ENCODE data around the gene NF1. TPM values are rescaled to one million over a fixed set of nuclear protein-coding genes. Genes with fewer than 3 reads are reported as not detected.

The NF1 gene
- total RNA-seq, 1 experiment from 2014 or later, result 35.4 TPM

- CTCF ChIA-PET, result no interaction called here
- no peaks in the 10 kb centered on the region for H3K27me3 Mint-ChIP-seq (ENCODE audit: low read depth)
- no peaks in the 10 kb centered on the region for H3K36me3 Mint-ChIP-seq
- H3K9me3 Mint-ChIP-seq, result no peaks in the 10 kb centered on the region
- no peak overlapping the region for H3K4me3 Mint-ChIP-seq
- ATAC-seq (no peak), DNase-seq (ENCODE audit: low spot score) (no peak)
- H3K4me1 Mint-ChIP-seq, result peaks cover 12% of the 10 kb centered on the region
- no peak overlapping the region for H3K27ac Mint-ChIP-seq
- POLR2A ChIA-PET, result no interaction called here
- TF ChIP-seq, protein P1, sequence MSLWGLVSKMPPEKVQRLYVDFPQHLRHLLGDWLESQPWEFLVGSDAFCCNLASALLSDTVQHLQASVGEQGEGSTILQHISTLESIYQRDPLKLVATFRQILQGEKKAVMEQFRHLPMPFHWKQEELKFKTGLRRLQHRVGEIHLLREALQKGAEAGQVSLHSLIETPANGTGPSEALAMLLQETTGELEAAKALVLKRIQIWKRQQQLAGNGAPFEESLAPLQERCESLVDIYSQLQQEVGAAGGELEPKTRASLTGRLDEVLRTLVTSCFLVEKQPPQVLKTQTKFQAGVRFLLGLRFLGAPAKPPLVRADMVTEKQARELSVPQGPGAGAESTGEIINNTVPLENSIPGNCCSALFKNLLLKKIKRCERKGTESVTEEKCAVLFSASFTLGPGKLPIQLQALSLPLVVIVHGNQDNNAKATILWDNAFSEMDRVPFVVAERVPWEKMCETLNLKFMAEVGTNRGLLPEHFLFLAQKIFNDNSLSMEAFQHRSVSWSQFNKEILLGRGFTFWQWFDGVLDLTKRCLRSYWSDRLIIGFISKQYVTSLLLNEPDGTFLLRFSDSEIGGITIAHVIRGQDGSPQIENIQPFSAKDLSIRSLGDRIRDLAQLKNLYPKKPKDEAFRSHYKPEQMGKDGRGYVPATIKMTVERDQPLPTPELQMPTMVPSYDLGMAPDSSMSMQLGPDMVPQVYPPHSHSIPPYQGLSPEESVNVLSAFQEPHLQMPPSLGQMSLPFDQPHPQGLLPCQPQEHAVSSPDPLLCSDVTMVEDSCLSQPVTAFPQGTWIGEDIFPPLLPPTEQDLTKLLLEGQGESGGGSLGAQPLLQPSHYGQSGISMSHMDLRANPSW (CRISPR knock-in tag; conservative IDR thresholded peaks at IDR 0.05; ENCODE audit: low read depth), result no peak
- TF ChIP-seq RORB (CRISPR knock-in tag; IDR thresholded peaks at IDR 0.05) (no peak), USF1 (CRISPR knock-in tag; IDR thresholded peaks at IDR 0.05) (no peak), JUN (CRISPR knock-in tag; IDR thresholded peaks at IDR 0.05) (no peak), HMGA2 (CRISPR knock-in tag; IDR thresholded peaks at IDR 0.05) (no peak), ARID4B (CRISPR knock-in tag; IDR thresholded peaks at IDR 0.05; ENCODE audit: borderline replicate concordance) (no peak), CREM (CRISPR knock-in tag; IDR thresholded peaks at IDR 0.05) (no peak), CBFB (CRISPR knock-in tag; IDR thresholded peaks at IDR 0.05; ENCODE audit: low read depth) (no peak), NR1H2 (CRISPR knock-in tag; IDR thresholded peaks at IDR 0.05) (no peak)
- TF ChIP-seq, protein P2, sequence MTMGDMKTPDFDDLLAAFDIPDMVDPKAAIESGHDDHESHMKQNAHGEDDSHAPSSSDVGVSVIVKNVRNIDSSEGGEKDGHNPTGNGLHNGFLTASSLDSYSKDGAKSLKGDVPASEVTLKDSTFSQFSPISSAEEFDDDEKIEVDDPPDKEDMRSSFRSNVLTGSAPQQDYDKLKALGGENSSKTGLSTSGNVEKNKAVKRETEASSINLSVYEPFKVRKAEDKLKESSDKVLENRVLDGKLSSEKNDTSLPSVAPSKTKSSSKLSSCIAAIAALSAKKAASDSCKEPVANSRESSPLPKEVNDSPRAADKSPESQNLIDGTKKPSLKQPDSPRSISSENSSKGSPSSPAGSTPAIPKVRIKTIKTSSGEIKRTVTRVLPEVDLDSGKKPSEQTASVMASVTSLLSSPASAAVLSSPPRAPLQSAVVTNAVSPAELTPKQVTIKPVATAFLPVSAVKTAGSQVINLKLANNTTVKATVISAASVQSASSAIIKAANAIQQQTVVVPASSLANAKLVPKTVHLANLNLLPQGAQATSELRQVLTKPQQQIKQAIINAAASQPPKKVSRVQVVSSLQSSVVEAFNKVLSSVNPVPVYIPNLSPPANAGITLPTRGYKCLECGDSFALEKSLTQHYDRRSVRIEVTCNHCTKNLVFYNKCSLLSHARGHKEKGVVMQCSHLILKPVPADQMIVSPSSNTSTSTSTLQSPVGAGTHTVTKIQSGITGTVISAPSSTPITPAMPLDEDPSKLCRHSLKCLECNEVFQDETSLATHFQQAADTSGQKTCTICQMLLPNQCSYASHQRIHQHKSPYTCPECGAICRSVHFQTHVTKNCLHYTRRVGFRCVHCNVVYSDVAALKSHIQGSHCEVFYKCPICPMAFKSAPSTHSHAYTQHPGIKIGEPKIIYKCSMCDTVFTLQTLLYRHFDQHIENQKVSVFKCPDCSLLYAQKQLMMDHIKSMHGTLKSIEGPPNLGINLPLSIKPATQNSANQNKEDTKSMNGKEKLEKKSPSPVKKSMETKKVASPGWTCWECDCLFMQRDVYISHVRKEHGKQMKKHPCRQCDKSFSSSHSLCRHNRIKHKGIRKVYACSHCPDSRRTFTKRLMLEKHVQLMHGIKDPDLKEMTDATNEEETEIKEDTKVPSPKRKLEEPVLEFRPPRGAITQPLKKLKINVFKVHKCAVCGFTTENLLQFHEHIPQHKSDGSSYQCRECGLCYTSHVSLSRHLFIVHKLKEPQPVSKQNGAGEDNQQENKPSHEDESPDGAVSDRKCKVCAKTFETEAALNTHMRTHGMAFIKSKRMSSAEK (CRISPR knock-in tag; IDR thresholded peaks at IDR 0.05; ENCODE audit: borderline replicate concordance), result no peak
- TF ChIP-seq, protein P3, sequence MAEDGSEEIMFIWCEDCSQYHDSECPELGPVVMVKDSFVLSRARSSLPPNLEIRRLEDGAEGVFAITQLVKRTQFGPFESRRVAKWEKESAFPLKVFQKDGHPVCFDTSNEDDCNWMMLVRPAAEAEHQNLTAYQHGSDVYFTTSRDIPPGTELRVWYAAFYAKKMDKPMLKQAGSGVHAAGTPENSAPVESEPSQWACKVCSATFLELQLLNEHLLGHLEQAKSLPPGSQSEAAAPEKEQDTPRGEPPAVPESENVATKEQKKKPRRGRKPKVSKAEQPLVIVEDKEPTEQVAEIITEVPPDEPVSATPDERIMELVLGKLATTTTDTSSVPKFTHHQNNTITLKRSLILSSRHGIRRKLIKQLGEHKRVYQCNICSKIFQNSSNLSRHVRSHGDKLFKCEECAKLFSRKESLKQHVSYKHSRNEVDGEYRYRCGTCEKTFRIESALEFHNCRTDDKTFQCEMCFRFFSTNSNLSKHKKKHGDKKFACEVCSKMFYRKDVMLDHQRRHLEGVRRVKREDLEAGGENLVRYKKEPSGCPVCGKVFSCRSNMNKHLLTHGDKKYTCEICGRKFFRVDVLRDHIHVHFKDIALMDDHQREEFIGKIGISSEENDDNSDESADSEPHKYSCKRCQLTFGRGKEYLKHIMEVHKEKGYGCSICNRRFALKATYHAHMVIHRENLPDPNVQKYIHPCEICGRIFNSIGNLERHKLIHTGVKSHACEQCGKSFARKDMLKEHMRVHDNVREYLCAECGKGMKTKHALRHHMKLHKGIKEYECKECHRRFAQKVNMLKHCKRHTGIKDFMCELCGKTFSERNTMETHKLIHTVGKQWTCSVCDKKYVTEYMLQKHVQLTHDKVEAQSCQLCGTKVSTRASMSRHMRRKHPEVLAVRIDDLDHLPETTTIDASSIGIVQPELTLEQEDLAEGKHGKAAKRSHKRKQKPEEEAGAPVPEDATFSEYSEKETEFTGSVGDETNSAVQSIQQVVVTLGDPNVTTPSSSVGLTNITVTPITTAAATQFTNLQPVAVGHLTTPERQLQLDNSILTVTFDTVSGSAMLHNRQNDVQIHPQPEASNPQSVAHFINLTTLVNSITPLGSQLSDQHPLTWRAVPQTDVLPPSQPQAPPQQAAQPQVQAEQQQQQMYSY (CRISPR knock-in tag; IDR thresholded peaks at IDR 0.05), result no peak
- TF ChIP-seq, protein P4, sequence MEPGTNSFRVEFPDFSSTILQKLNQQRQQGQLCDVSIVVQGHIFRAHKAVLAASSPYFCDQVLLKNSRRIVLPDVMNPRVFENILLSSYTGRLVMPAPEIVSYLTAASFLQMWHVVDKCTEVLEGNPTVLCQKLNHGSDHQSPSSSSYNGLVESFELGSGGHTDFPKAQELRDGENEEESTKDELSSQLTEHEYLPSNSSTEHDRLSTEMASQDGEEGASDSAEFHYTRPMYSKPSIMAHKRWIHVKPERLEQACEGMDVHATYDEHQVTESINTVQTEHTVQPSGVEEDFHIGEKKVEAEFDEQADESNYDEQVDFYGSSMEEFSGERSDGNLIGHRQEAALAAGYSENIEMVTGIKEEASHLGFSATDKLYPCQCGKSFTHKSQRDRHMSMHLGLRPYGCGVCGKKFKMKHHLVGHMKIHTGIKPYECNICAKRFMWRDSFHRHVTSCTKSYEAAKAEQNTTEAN (CRISPR knock-in tag; IDR thresholded peaks at IDR 0.05), result no peak
- TF ChIP-seq, protein P5, sequence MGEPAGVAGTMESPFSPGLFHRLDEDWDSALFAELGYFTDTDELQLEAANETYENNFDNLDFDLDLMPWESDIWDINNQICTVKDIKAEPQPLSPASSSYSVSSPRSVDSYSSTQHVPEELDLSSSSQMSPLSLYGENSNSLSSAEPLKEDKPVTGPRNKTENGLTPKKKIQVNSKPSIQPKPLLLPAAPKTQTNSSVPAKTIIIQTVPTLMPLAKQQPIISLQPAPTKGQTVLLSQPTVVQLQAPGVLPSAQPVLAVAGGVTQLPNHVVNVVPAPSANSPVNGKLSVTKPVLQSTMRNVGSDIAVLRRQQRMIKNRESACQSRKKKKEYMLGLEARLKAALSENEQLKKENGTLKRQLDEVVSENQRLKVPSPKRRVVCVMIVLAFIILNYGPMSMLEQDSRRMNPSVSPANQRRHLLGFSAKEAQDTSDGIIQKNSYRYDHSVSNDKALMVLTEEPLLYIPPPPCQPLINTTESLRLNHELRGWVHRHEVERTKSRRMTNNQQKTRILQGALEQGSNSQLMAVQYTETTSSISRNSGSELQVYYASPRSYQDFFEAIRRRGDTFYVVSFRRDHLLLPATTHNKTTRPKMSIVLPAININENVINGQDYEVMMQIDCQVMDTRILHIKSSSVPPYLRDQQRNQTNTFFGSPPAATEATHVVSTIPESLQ (CRISPR knock-in tag; IDR thresholded peaks at IDR 0.05), result no peak
- TF ChIP-seq, protein P6, sequence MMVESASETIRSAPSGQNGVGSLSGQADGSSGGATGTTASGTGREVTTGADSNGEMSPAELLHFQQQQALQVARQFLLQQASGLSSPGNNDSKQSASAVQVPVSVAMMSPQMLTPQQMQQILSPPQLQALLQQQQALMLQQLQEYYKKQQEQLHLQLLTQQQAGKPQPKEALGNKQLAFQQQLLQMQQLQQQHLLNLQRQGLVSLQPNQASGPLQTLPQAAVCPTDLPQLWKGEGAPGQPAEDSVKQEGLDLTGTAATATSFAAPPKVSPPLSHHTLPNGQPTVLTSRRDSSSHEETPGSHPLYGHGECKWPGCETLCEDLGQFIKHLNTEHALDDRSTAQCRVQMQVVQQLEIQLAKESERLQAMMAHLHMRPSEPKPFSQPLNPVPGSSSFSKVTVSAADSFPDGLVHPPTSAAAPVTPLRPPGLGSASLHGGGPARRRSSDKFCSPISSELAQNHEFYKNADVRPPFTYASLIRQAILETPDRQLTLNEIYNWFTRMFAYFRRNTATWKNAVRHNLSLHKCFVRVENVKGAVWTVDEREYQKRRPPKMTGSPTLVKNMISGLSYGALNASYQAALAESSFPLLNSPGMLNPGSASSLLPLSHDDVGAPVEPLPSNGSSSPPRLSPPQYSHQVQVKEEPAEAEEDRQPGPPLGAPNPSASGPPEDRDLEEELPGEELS (CRISPR knock-in tag; IDR thresholded peaks at IDR 0.05), result no peak
Observed at GRCh38 chr17:31299624-31300023, 204.8 kb downstream of the NF1 start.
